NB4 (cell line): Measurements from ENCODE around the gene SASH1.

ENCODE experiments used
- DNase-seq: peaks from one replicate; pipeline ENCODE4 v3.0.0; 2010; ENCODE audit warnings: low read depth
- H3K4me3 ChIP-seq: one replicate; pipeline ENCODE4 v1.5.1; 2011; ENCODE audit warnings: mild to moderate bottlenecking, low read depth, low read length, moderate library complexity
- CTCF ChIP-seq: IDR thresholded peaks from one replicate; pipeline ENCODE4 v1.5.1; 2012; ENCODE audit warnings: low read depth, low read length
- MYC ChIP-seq: IDR thresholded peaks from 2 replicates; pipeline ENCODE4 v1.6.1; 2011; ENCODE audit warnings: low read depth, low read length
- POLR2A ChIP-seq: IDR thresholded peaks from 2 replicates; pipeline ENCODE4 v1.6.1; 2011; ENCODE audit warnings: mild to moderate bottlenecking; ENCODE audit not compliant: insufficient read length; ENCODE audit errors: extremely low read depth
- TF ChIP-seq, protein P1 (sequence below): IDR thresholded peaks from 2 replicates; pipeline ENCODE4 v1.6.1; 2011; ENCODE audit warnings: low read depth, low read length

The SASH1 gene

GRCh38 chr6:148487461-148487860 lies 144.8 kb downstream of the SASH1 start:
- no peak overlapping the region for H3K4me3 ChIP-seq
- TF ChIP-seq POLR2A (no peak), MYC (no peak), CTCF (no peak)
- TF ChIP-seq, protein P1, sequence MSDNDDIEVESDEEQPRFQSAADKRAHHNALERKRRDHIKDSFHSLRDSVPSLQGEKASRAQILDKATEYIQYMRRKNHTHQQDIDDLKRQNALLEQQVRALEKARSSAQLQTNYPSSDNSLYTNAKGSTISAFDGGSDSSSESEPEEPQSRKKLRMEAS, result no peak
- no peak for DNase-seq

DNA sequence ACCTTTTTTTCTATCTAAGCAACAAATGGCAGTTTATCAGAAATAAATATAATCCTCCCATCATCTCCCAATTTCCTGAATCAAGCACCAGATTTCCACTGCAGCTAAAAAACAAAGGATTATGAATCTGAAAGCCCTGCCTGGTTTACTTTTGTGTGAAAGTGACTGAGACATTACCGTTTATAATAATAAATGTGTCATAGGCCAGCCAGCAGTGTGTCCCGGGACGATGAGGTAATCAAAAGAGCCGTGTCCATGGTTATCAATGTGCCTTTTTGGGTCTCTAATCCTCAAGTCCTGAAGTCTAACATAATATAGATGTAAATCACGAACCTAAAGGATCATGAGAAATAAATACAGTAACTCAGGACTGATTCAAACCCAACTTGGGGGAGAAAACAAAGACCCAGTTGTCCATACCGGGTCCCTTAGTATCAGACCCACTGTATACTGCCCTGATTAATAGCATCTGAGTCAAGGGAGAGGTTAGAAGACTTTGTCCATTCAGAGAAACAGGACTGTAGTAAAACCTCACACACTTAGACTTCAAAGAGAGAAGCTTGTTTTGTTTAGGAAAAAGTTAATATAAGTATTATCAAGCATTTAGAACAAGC lies 149.1 kb downstream of the SASH1 start:
- no peak for DNase-seq
- H3K4me3 ChIP-seq, result no peak overlapping the region
- TF ChIP-seq, protein P1, result no peak
- TF ChIP-seq CTCF, result no peak
- TF ChIP-seq MYC, result no peak
- no peak for TF ChIP-seq POLR2A

DNA sequence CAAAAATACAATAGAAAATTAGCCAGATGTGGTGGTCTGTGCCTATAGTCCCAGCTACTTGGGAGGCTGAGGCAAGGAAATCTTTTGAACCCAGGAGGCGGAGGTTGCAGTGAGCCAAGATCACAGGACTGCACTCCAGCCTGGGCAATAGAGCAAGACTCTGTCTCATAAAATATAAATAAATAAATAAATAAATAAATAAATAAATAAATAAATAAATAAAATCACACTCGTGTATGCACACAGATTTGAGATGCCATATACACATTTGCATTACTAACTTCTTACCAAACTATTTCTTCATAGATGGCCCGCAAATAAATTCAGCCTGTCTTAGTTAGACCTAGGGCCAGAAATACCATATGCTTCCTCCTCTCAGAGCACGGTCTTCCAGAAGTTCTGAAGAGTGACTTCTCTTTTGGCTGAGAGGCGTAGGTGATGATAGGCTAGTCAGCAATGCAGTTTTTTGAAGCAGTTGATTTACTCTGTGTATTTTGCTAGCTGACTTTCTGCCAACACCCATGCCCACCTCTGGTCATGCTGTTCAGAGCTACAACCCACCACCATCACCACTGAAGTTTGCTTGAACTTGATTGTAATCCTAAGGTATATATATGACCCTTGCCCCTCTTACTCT lies 150.1 kb downstream of the SASH1 start:
- no peak for DNase-seq
- TF ChIP-seq MYC (no peak), CTCF (no peak), POLR2A (no peak)
- TF ChIP-seq, protein P1, result no peak
- no peak overlapping the region for H3K4me3 ChIP-seq

GRCh38 chr6:148493424-148493823 lies 150.8 kb downstream of the SASH1 start:
- H3K4me3 ChIP-seq, result no peak overlapping the region
- DNase-seq, result no peak

DNA sequence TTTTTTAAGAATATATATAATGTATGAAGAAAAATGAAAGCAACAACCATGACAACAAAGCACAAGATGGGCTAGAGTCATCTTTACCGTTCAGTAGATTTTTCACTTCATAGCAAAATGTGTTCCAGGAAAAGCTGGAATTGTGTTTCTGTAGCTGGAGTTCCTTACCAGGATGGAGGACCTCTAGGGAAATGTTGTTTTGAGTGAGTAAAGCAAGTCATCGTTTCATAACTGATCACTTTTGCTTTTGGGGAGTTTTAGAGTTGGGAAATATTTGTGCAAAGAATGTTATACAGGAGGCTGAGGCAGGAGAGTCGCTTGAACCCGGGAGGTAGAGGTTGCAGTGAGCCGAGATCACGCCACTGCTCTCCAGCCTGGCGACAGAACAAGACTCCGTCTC lies 151.6 kb downstream of the SASH1 start:
- no peak for TF ChIP-seq CTCF
- no peak for TF ChIP-seq POLR2A
- TF ChIP-seq, protein P1, result no peak
- TF ChIP-seq MYC, result no peak
- DNase-seq, result no peak
- no peak overlapping the region for H3K4me3 ChIP-seq

More at GRCh38 chr6:148493424-148493823, 150.8 kb downstream of the SASH1 start:
- TF ChIP-seq, protein P1, result no peak
- TF ChIP-seq CTCF, result no peak
- no peak for TF ChIP-seq MYC
- no peak for TF ChIP-seq POLR2A
